ENCODE measurements around the gene ALKBH4.
A peak's percentile ranks its signal among the peaks of the same experiment; 100 is the strongest.

The ALKBH4 gene

GRCh38 chr7:102447311-102447710, 17.4 kb downstream of the ALKBH4 start:
- no peak overlapping the region for H3K9ac ChIP-seq (ENCODE audit: low read length)
- no peaks in the 10 kb centered on the region; the same call in 1 of the 2 replicates for H3K36me3 ChIP-seq (replicated peaks; ENCODE audit: insufficient read depth, low read length)
- TF ChIP-seq EZH2phosphoT487 (IDR thresholded peaks at IDR 0.05; ENCODE audit: low read length) = no peak
- TF ChIP-seq CTCF (IDR thresholded peaks at IDR 0.05; ENCODE audit: low read length) = no peak
- no peak for TF ChIP-seq EZH2 (optimal IDR thresholded peaks at IDR 0.05; ENCODE audit: low read depth, low read length)
- H3F3A ChIP-seq (ENCODE audit: insufficient read depth, low read length) = peaks cover 49% of the 10 kb centered on the region
- H2AFZ ChIP-seq (ENCODE audit: low read length) = no peak overlapping the region
- H4K20me1 ChIP-seq (ENCODE audit: insufficient read depth, low read length) = no peaks in the 10 kb centered on the region
- DNase-seq = no peak
- H3K27ac ChIP-seq (ENCODE audit: low read length) = no peak overlapping the region
- peaks cover 49% of the 10 kb centered on the region for H3K79me2 ChIP-seq (ENCODE audit: low read length)
- H3K9me2 ChIP-seq (replicated peaks; ENCODE audit: insufficient read depth, low read length) = no peaks in the 10 kb centered on the region
- H3K4me1 ChIP-seq (ENCODE audit: low read length) = peaks cover 48% of the 10 kb centered on the region
- no peak overlapping the region for H3K4me2 ChIP-seq (ENCODE audit: low read depth, low read length)
- no peaks in the 10 kb centered on the region for H3K9me3 ChIP-seq (replicated peaks; ENCODE audit: insufficient read depth, low read length)
- H3K27me3 ChIP-seq (replicated peaks; ENCODE audit: insufficient read depth, low read length) = no peaks in the 10 kb centered on the region
- H3K4me3 ChIP-seq (ENCODE audit: low read length) = no peak overlapping the region

- Histone ChIP-seq H3K27ac (ENCODE audit: low read length) (peak overlapping the region; percentile 99; the same call in 1 of the 2 replicates), H3K36me3 (replicated peaks; ENCODE audit: insufficient read depth, low read length) (no peaks in the 10 kb centered on the region; the same call in 1 of the 2 replicates), H4K20me1 (ENCODE audit: insufficient read depth, low read length) (no peaks in the 10 kb centered on the region), H3K4me2 (ENCODE audit: low read depth, low read length) (peak overlapping the region; percentile 13; the same call in 1 of the 2 replicates), H3K9me2 (replicated peaks; ENCODE audit: insufficient read depth, low read length) (no peaks in the 10 kb centered on the region), H2AFZ (ENCODE audit: low read length) (no peak overlapping the region), H3K9me3 (replicated peaks; ENCODE audit: insufficient read depth, low read length) (no peaks in the 10 kb centered on the region), H3K4me1 (ENCODE audit: low read length) (peaks cover 53% of the 10 kb centered on the region), H3K79me2 (ENCODE audit: low read length) (peaks cover 49% of the 10 kb centered on the region), H3F3A (ENCODE audit: insufficient read depth, low read length) (peaks cover 54% of the 10 kb centered on the region), H3K4me3 (ENCODE audit: low read length) (no peak overlapping the region), H3K27me3 (replicated peaks; ENCODE audit: insufficient read depth, low read length) (no peaks in the 10 kb centered on the region), H3K9ac (ENCODE audit: low read length) (no peak overlapping the region; the same call in 1 of the 2 replicates)
- no peak for TF ChIP-seq EZH2 (optimal IDR thresholded peaks at IDR 0.05; ENCODE audit: low read depth, low read length)
- no peak for TF ChIP-seq CTCF (IDR thresholded peaks at IDR 0.05; ENCODE audit: low read length)
- TF ChIP-seq EZH2phosphoT487 (IDR thresholded peaks at IDR 0.05; ENCODE audit: low read length) = no peak
- DNase-seq = peak; percentile 6
Measured at GRCh38 chr7:102446387-102447156, 18.1 kb downstream of the ALKBH4 start.

- Histone ChIP-seq H3K79me2 (ENCODE audit: low read length) (peaks cover 49% of the 10 kb centered on the region), H3K9me2 (replicated peaks; ENCODE audit: insufficient read depth, low read length) (no peaks in the 10 kb centered on the region), H3K9me3 (replicated peaks; ENCODE audit: insufficient read depth, low read length) (no peaks in the 10 kb centered on the region), H3K36me3 (replicated peaks; ENCODE audit: insufficient read depth, low read length) (no peaks in the 10 kb centered on the region; the same call in 1 of the 2 replicates), H4K20me1 (ENCODE audit: insufficient read depth, low read length) (no peaks in the 10 kb centered on the region), H2AFZ (ENCODE audit: low read length) (no peak overlapping the region), H3K4me1 (ENCODE audit: low read length) (peaks cover 52% of the 10 kb centered on the region), H3K4me3 (ENCODE audit: low read length) (0 out of 2 replicates have a peak overlapping the region, but pooled peaks have one; percentile 72), H3K9ac (ENCODE audit: low read length) (peak overlapping the region; percentile 89), H3K27ac (ENCODE audit: low read length) (peak overlapping the region; percentile 99), H3F3A (ENCODE audit: insufficient read depth, low read length) (peaks cover 57% of the 10 kb centered on the region), H3K4me2 (ENCODE audit: low read depth, low read length) (peak overlapping the region; percentile 74; the same call in 1 of the 2 replicates), H3K27me3 (replicated peaks; ENCODE audit: insufficient read depth, low read length) (no peaks in the 10 kb centered on the region)
- TF ChIP-seq CTCF (IDR thresholded peaks at IDR 0.05; ENCODE audit: low read length) (no peak), EZH2phosphoT487 (IDR thresholded peaks at IDR 0.05; ENCODE audit: low read length) (no peak), EZH2 (optimal IDR thresholded peaks at IDR 0.05; ENCODE audit: low read depth, low read length) (no peak)
- no peak for DNase-seq
Measured at GRCh38 chr7:102445674-102446071, 19.0 kb downstream of the ALKBH4 start.

Measured in MM.1S (cell line).